ENCODE data around the gene ACSBG1.

Gene ACSBG1

DNA sequence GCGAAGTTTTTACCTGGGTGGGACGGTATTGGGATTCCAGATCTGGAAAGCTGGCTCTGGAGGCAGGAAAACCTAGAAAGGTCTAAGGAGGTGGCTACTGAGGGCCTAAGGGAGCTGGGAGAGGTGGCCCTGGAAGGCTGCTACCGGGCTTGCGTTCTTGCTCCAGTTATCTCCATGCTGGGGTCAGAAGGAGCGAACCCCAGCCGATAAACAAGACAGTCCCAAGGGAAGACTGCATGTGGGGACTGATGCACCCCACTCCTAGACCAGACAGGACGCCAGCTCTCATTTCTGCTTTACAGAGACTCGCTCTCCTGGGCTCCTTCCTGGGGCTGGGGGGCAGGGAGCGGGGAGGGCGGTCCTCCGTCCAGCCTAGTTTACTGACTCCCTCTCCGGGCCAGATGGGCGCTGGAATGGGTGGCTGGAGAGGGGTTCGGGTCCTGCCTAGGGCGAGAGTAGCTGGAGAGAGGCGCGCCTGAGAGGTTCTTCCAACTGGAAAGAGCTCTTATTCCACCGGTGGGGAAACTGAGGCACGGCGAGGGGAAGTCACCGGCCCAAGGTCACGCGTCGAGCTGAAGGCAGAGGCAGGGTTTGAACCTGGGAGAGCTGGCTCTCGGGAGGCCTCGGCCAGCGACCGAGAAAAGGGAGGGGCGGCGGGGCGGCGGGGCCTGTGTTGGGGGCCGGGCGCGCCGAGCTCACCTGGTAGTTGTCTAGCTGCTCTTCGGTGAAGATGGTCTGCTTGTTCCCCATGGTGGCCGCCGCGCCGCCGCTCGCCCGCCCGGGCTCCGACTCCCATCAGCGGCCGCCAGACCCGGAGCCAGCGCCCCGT lies 103.7 kb downstream of the ACSBG1 start:
- DNase-seq (ENCODE audit: low read depth): no peak

DNA sequence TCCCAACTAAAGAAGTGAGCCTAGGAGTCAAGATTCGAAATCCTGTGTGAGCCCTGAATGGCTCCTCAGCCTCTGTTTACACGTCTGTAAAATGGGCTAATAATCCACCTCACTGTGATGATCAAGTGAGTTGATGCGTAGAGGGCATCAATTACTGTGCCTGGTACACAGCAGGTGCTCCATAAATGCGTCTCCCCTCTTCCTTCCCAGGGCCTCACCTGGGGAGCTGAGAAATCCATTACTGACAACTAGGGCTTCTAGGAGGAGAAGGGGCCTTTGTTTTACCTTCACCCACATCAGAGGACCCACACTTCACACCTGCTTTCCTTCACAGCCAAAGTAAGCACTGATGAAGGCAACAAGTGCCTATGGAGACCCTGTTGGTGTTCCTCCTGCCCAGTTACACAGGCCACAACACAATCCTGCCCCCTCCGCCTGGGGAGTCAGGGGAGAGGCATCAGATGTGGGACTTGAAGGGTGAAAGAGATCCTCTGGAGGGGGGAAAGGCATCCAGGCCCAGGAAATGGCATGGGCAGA lies 104.5 kb downstream of the ACSBG1 start:
- no peak for DNase-seq (ENCODE audit: low read depth)

DNA sequence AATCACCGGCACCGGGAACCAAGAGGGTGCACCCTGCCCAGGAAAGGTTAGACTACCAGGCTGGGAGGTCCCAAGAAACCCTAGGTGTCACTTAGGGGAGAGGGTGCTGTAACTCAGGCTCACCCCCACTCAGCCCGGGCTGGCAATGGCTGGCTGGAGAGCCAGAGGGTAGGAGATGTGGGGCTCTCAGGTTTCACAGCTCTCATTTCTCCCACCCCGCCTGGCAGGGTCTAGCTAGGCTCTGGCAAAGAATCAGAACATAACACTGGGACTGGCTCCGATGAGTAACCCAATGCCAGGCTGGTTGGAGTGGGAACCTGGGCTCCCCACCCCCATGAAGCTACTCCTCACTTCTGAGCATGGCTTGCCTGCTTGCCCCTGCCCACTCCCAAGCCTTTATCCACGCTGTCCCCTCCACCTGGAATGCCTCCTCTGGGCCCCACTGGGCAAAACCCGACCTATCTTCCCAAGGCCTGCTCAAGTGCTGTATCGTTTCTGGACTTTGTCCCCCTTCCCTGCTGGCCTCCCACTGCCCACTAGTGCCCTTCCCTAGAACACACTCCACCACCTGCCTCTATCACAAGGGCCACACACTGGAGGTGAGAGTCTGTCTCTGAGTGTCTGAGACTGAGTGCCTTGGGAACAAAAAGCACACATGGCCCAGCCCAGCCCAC lies 105.2 kb downstream of the ACSBG1 start:
- no peak for DNase-seq (ENCODE audit: low read depth)

DNA sequence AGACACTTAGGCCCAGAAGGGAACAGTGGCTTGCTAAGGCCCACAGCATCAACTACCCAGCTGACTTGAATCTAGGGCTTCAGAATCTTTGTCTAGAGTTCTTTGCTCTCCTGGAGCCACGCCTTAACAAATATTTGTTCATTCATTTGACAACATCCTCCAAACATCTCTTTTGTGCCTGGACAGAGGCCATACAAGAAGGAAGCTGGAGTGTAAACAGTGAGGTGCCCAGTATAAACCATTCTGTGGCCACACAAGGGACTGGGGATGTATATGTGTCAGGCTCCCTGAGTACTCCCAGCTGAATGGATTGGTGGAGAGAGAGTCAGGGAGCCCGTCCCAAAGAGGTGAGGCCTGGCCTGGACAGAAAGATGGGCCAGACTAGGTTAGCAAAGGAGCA lies 106.5 kb downstream of the ACSBG1 start:
- no peak for DNase-seq (ENCODE audit: low read depth)

DNA sequence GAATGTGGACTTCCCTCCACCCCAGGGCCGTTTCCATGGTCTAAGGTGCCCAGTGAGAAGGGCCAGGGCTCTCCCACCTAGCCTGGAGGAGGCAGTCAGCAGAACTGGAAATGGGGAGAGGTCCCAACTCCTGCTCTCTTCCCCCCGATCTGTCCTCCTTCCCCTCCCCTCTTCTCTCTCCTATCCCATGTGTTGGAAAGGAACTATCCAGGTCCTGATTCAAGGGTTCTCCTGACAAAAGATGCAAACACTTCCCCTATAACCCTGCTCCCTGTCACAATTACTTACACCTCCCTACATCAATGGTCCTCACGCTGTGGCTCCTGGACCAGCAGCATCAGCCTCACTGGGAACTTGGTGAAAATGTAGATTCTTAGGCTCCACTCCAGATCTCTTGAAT lies 109.1 kb downstream of the ACSBG1 start:
- DNase-seq (ENCODE audit: low read depth): no peak

DNA sequence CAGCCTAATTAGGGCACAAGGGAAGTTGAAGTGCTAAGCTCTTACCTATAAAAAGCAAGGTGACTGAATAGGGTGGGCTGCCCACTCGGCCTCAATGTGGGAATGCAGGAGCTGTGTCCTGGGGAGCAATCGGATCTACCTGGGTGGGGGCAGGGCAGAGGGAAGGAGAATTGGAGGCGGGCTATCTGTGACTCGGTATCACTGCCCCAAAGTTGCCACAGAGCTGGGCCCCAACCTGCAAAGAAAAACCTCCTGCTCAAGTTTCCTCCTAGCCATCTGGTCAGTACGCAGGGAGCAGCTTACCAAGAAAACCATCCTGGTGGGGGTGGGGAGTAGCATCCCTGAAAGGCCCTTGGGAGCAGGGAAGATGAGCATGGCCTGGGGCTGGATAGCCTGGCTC lies 113.8 kb downstream of the ACSBG1 start:
- DNase-seq (ENCODE audit: low read depth): no peak

Measured in stimulated activated CD8-positive, alpha-beta memory T cell treated with anti-CD3 and anti-CD28 coated beads, Interleukin-15, amount 100 ng/mL, for 24 hours (primary cell).